Pancreas (tissue), 10 donors: Measurements from ENCODE around the gene ZNF425. TPM values are rescaled to one million over a fixed set of nuclear protein-coding genes. Genes with fewer than 3 reads are reported as not detected.

ENCODE experiments used
- ATAC-seq, 4 donors: fragments of 200-7000 bp; cut with Tn5 transposase; one replicate each; pipeline versions ENCODE4 v1.8.0 to v1.9.1; 2020; ENCODE audit warnings: mild to moderate bottlenecking in 4 of 4, moderate library complexity in 4 of 4
- DNase-seq, 6 donors: peaks; one replicate each; pipeline ENCODE4 v3.0.0-alpha.2; 2020
- FAIRE-seq: peaks from 2 replicates; lab custom pipeline; 2012; peaks lifted over from hg19 to GRCh38; lab: Jason Lieb, UNC
- H3K27ac ChIP-seq, 4 donors: fragments of 200-600 bp; sonication (generic); 1 replicate in 3 of 4; 2 replicates in 1 of 4; pipeline versions ENCODE4 v1.5.0 to v1.8.0; 2020
- H3K27me3 ChIP-seq, 4 donors: fragments of 200-600 bp; one replicate each; pipeline ENCODE4 v1.8.0; 2021
- H3K36me3 ChIP-seq, 3 donors: fragments of 200-600 bp; sonication (generic) in 1 of 3; one replicate each; pipeline versions ENCODE4 v1.5.0 to v1.8.0; 2020 to 2021
- H3K4me1 ChIP-seq, 3 donors: fragments of 200-600 bp; one replicate each; pipeline ENCODE4 v1.8.0; 2021
- H3K4me3 ChIP-seq, 4 donors: fragments of 200-600 bp; sonication (generic) in 2 of 4; one replicate each; pipeline versions ENCODE4 v1.5.0 to v1.8.0; 2020 to 2021
- H3K9me3 ChIP-seq, 4 donors: fragments of 200-600 bp; one replicate each; pipeline ENCODE4 v1.8.0; 2021
- CTCF ChIP-seq, 4 donors: fragments of 200-600 bp; sonication (generic) in 3 of 4; IDR thresholded peaks; one replicate each; pipeline versions ENCODE4 v1.5.0 to v1.8.0; 2021; ENCODE audit warnings: antibody characterized with exemption in 4 of 4
- WGBS, 2 donors: extraction: QIAGEN DNeasy Blood & Tissue Kit; methylation state at CpG; one replicate each; pipeline ENCODE4 v1.1.7; 2013; 5-methylcytosine and 5-hydroxymethylcytosine counted together
- intact Hi-C, 3 donors: fragments of 100-400 bp; cut with DNase I; formaldehyde crosslinking; loops; one replicate each; pipeline versions ENCODE4 v1.11.1 to v1.14.2; 2022
- polyA plus RNA-seq, 2 donors: library from polyadenylated mRNA; stranded (reverse); fragments of 200-250 nt; gene quantifications; one replicate each; pipeline ENCODE4 v1.2.3, GENCODE V29; 2013
- total RNA-seq, 6 donors: library from RNA; stranded (reverse); fragmentation: NEBNext Ultra II Directional in 4 of 6; extraction: Animal tissue kit (Norgen Biotek cat#: 25700) in 4 of 6; gene quantifications; one replicate each; pipeline versions ENCODE4 v1.2.1 to v1.2.4, GENCODE V29; 2021 to 2023
- donor health status: healthy with polysubstance abuse.
- donor health status: DM: no; HTN: no; CAD: no; lungs with moderate emphysema.
- donor health status: DM: no; HTN: no; CAD: no.
- donor health status: control.
- donor health status: control.
- donor health status: Bipolar disorder and iron deficiency.
- donor health status: DM: yes; HTN: yes; CAD: no.
- donor health status: DM: no; HTN: no; CAD: no.
- donor health status: DM: no; HTN: no; CAD: no.
- donor health status: DM: yes; HTN: yes; CAD: no.

The ZNF425 gene
- total and polyA plus RNA-seq, 8 donors: 0.52 to 1.5 (median 1.00) TPM

GRCh38 chr7:149090397-149091195 lies 35.5 kb downstream of the ZNF425 start, which contains the start of gene ZNF786:
ZNF786 (minus strand) TSS chr7:149090718; CDS start chr7:149090640, 78 bp downstream.
- DNase-seq (peak; percentile 80 to 94 (median 87)), ATAC-seq (peak; percentile 94 to 98 (median 96)), FAIRE-seq (no peak)
- H3K36me3 ChIP-seq: no peaks in the 10 kb centered on the region
- peak within 1 kb of the TSS; percentile 62 to 98 (median 72) for H3K4me3 ChIP-seq
- H3K4me1 ChIP-seq: peaks cover 0 to 7% (median 0%) of the 10 kb centered on the region in 3 donors
- intact Hi-C loops: no loop called here
- no peaks in the 10 kb centered on the region for H3K27me3 ChIP-seq
- H3K9me3 ChIP-seq: no peaks in the 10 kb centered on the region
- WGBS, 2 donors: 0 to 1% methylated on average over 57 to 77 of the region's 77 CpGs
- TF ChIP-seq CTCF (IDR thresholded peaks at IDR 0.05): peak; percentile 77 to 93 (median 83)
- peak within 1 kb of the TSS; percentile 85 to 99 (median 95) for H3K27ac ChIP-seq

DNA sequence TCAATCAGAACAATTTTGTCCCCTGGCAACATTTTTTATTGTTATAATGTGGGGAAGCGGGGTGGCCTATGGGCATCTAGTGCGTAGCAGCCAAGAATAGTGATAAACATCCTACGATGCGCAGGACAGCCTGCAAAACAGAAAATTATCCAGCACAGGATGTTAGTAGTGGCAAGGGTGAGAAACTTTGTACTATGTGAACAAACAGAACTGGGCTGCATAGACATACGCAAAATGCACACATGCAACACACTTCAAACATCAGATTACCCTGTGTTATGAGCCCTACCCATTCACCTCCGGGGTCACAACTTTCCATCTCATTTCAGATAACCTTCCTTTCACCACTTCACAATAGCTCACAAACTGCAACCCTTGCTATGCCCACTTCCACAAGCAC lies 38.7 kb downstream of the ZNF425 start:
- 92 to 97% methylated on average over 6 of the region's 6 CpGs for WGBS, 2 donors
- H3K27me3 ChIP-seq: no peaks in the 10 kb centered on the region
- FAIRE-seq (no peak), ATAC-seq (no peak), DNase-seq (no peak)
- H3K36me3 ChIP-seq: no peaks in the 10 kb centered on the region
- intact Hi-C loops: no loop called here
- no peaks in the 10 kb centered on the region for H3K9me3 ChIP-seq
- H3K4me1 ChIP-seq: peaks cover 0 to 7% (median 0%) of the 10 kb centered on the region in 3 donors
- TF ChIP-seq CTCF (IDR thresholded peaks at IDR 0.05): no peak
- H3K4me3 ChIP-seq: no peak overlapping the region
- H3K27ac ChIP-seq: no peak overlapping the region

DNA sequence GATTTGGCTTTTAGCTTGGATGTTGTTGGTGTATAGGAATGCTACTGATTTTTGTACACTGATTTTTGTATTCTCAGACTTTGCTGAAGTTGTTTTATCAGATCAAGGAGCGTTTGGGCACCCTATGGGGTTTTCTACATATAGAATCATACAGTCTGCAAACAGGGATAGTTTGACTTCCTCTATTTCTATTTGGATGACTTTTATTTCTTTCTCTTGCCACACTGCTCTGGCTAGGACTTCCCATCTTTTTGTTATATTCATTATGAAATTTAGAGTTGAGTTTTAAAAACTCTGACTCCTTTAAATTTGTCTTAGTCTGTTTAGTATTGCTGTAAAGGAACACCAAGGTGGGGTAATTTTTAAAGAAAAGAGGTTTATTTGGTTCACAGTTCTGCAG lies 40.3 kb downstream of the ZNF425 start:
- ATAC-seq (no peak), DNase-seq (no peak), FAIRE-seq (no peak)
- intact Hi-C loops: no loop called here
- Histone ChIP-seq H3K27ac (no peak overlapping the region), H3K9me3 (no peaks in the 10 kb centered on the region), H3K4me1 (peaks cover 0 to 4% (median 0%) of the 10 kb centered on the region in 3 donors), H3K4me3 (no peak overlapping the region), H3K27me3 (no peaks in the 10 kb centered on the region), H3K36me3 (no peaks in the 10 kb centered on the region)
- no peak for TF ChIP-seq CTCF (IDR thresholded peaks at IDR 0.05)
- 74 to 86% methylated on average over 1 of the region's 1 CpG for WGBS, 2 donors

GRCh38 chr7:149084407-149084806 lies 41.7 kb downstream of the ZNF425 start:
- no peaks in the 10 kb centered on the region for H3K4me1 ChIP-seq
- TF ChIP-seq CTCF (IDR thresholded peaks at IDR 0.05): no peak
- WGBS, 2 donors: 94 to 98% methylated on average over 2 of the region's 2 CpGs
- H3K36me3 ChIP-seq: no peaks in the 10 kb centered on the region
- FAIRE-seq: no peak
- intact Hi-C loops: no loop called here
- no peak for ATAC-seq
- no peaks in the 10 kb centered on the region for H3K9me3 ChIP-seq
- H3K27ac ChIP-seq: no peak overlapping the region
- H3K27me3 ChIP-seq: no peaks in the 10 kb centered on the region
- no peak overlapping the region for H3K4me3 ChIP-seq
- DNase-seq: no peak

DNA sequence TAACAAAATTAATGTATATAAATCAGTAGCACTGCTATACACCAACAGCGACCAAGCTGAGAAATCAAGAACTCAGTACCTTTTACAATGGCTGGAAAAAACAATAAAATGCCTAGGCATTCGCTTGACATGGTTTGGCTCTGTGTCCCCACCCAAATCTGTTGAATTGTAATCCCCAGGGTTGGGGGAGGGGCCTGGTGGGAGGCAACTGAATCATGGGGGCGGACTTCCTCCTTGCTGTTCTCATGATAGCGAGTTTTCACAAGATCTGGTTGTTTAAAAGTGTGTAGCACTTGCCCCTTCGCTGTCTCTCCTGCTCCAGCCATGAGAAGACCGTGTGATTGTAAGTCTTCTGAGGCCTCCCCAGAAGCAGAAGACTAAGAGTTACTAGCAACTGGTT lies 44.2 kb downstream of the ZNF425 start:
- WGBS, 2 donors: 96 to 97% methylated on average over 6 of the region's 6 CpGs
- DNase-seq (no peak), FAIRE-seq (no peak), ATAC-seq (no peak)
- H3K9me3 ChIP-seq: no peaks in the 10 kb centered on the region
- H3K36me3 ChIP-seq: no peaks in the 10 kb centered on the region
- no peak overlapping the region for H3K4me3 ChIP-seq
- no peaks in the 10 kb centered on the region for H3K27me3 ChIP-seq
- intact Hi-C loops: no loop called here
- no peak overlapping the region for H3K27ac ChIP-seq
- TF ChIP-seq CTCF (IDR thresholded peaks at IDR 0.05): no peak
- H3K4me1 ChIP-seq: no peaks in the 10 kb centered on the region
